ENCODE measurements around the gene CHST15. TPM values are rescaled to one million over a fixed set of nuclear protein-coding genes. Genes with fewer than 3 reads are reported as not detected.

The CHST15 gene
- total RNA-seq, 1 experiment from 2014 or later, result 26.7 TPM

- Mint-ChIP-seq H3K27me3 (ENCODE audit: insufficient read depth, unreplicated experiment) (peaks cover 3% of the 10 kb centered on the region), H3K27ac (ENCODE audit: unreplicated experiment) (no peak overlapping the region), H3K36me3 (ENCODE audit: insufficient read depth, unreplicated experiment) (no peaks in the 10 kb centered on the region), H3K4me1 (ENCODE audit: low read depth, unreplicated experiment) (no peaks in the 10 kb centered on the region), H3K9me3 (ENCODE audit: unreplicated experiment) (no peaks in the 10 kb centered on the region), H3K4me3 (ENCODE audit: unreplicated experiment) (no peak overlapping the region)
- intact Hi-C loops (cut with micrococcal nuclease; ENCODE audit: unreplicated experiment), result no loop called here
- Histone ChIP-seq H3K4me1 (no peaks in the 10 kb centered on the region), H3K36me3 (ENCODE audit: control insufficient read depth, insufficient read depth, low read length) (no peaks in the 10 kb centered on the region), H3K4me3 (ENCODE audit: low read depth, low read length) (no peak overlapping the region), H3K9me3 (no peaks in the 10 kb centered on the region), H3K27me3 (replicated peaks; ENCODE audit: control insufficient read depth, insufficient read depth, low read length) (no peaks in the 10 kb centered on the region)
- no TSS peak for BruUV-seq (replicated peaks)
- TF ChIP-seq CTCF (IDR thresholded peaks at IDR 0.05; ENCODE audit: insufficient read depth in 1 of 2, low read depth in 1 of 2, low read length in 1 of 2, severe bottlenecking in 1 of 2, unreplicated experiment in 1 of 2), result no peak
- CTCF ChIA-PET, result no interaction called here
- POLR2A ChIA-PET, result no interaction called here
- DNase-seq, result no peak
These were observed 17.2 kb downstream of the CHST15 start for GRCh38 chr10:124076148-124076733.

- no TSS peak for BruUV-seq (replicated peaks)
- H3K27me3 ChIP-seq (replicated peaks; ENCODE audit: control insufficient read depth, insufficient read depth, low read length), result no peaks in the 10 kb centered on the region
- H3K36me3 Mint-ChIP-seq (ENCODE audit: insufficient read depth, unreplicated experiment), result no peaks in the 10 kb centered on the region
- no peaks in the 10 kb centered on the region for H3K9me3 Mint-ChIP-seq (ENCODE audit: unreplicated experiment)
- ChIA-PET POLR2A (no interaction called here), CTCF (no interaction called here)
- no peak for DNase-seq
- H3K4me1 ChIP-seq, result no peaks in the 10 kb centered on the region
- TF ChIP-seq CTCF (IDR thresholded peaks at IDR 0.05; ENCODE audit: insufficient read depth in 1 of 2, low read depth in 1 of 2, low read length in 1 of 2, severe bottlenecking in 1 of 2, unreplicated experiment in 1 of 2), result no peak
- H3K4me3 Mint-ChIP-seq (ENCODE audit: unreplicated experiment), result no peak overlapping the region
- H3K27me3 Mint-ChIP-seq (ENCODE audit: insufficient read depth, unreplicated experiment), result peaks cover 3% of the 10 kb centered on the region
- no peak overlapping the region for H3K4me3 ChIP-seq (ENCODE audit: low read depth, low read length)
- H3K9me3 ChIP-seq, result no peaks in the 10 kb centered on the region
- no peak overlapping the region for H3K27ac Mint-ChIP-seq (ENCODE audit: unreplicated experiment)
- no peaks in the 10 kb centered on the region for H3K36me3 ChIP-seq (ENCODE audit: control insufficient read depth, insufficient read depth, low read length)
- intact Hi-C loops (cut with micrococcal nuclease; ENCODE audit: unreplicated experiment), result no loop called here
- no peaks in the 10 kb centered on the region for H3K4me1 Mint-ChIP-seq (ENCODE audit: low read depth, unreplicated experiment)
These were observed 18.0 kb downstream of the CHST15 start for GRCh38 chr10:124075231-124075955.

- no peak for DNase-seq
- intact Hi-C loops (cut with micrococcal nuclease; ENCODE audit: unreplicated experiment), result no loop called here
- ChIA-PET POLR2A (no interaction called here), CTCF (no interaction called here)
- BruUV-seq (replicated peaks), result no TSS peak
- Mint-ChIP-seq H3K27me3 (ENCODE audit: insufficient read depth, unreplicated experiment) (peaks cover 3% of the 10 kb centered on the region), H3K4me3 (ENCODE audit: unreplicated experiment) (no peak overlapping the region), H3K36me3 (ENCODE audit: insufficient read depth, unreplicated experiment) (no peaks in the 10 kb centered on the region), H3K9me3 (ENCODE audit: unreplicated experiment) (no peaks in the 10 kb centered on the region), H3K4me1 (ENCODE audit: low read depth, unreplicated experiment) (no peaks in the 10 kb centered on the region), H3K27ac (ENCODE audit: unreplicated experiment) (no peak overlapping the region)
- H3K4me3 ChIP-seq (ENCODE audit: low read depth, low read length), result no peak overlapping the region
- H3K27me3 ChIP-seq (replicated peaks; ENCODE audit: control insufficient read depth, insufficient read depth, low read length), result no peaks in the 10 kb centered on the region
- no peak for TF ChIP-seq CTCF (IDR thresholded peaks at IDR 0.05; ENCODE audit: insufficient read depth in 1 of 2, low read depth in 1 of 2, low read length in 1 of 2, severe bottlenecking in 1 of 2, unreplicated experiment in 1 of 2)
- no peaks in the 10 kb centered on the region for H3K9me3 ChIP-seq
- no peaks in the 10 kb centered on the region for H3K36me3 ChIP-seq (ENCODE audit: control insufficient read depth, insufficient read depth, low read length)
- no peaks in the 10 kb centered on the region for H3K4me1 ChIP-seq
These were observed 18.8 kb downstream of the CHST15 start for GRCh38 chr10:124074501-124075109.

Data from Caco-2 (cell line).